Ishikawa (cell line): Measurements from ENCODE around the gene NPTX1.

Experiments used
- CREB1 ChIP-seq: IDR thresholded peaks from 2 replicates; pipeline ENCODE4 v1.6.1; 2012; ENCODE audit warnings: low read depth
- RAD21 ChIP-seq: IDR thresholded peaks from 2 replicates; pipeline ENCODE4 v1.6.1; 2012; ENCODE audit warnings: low read depth

DNA sequence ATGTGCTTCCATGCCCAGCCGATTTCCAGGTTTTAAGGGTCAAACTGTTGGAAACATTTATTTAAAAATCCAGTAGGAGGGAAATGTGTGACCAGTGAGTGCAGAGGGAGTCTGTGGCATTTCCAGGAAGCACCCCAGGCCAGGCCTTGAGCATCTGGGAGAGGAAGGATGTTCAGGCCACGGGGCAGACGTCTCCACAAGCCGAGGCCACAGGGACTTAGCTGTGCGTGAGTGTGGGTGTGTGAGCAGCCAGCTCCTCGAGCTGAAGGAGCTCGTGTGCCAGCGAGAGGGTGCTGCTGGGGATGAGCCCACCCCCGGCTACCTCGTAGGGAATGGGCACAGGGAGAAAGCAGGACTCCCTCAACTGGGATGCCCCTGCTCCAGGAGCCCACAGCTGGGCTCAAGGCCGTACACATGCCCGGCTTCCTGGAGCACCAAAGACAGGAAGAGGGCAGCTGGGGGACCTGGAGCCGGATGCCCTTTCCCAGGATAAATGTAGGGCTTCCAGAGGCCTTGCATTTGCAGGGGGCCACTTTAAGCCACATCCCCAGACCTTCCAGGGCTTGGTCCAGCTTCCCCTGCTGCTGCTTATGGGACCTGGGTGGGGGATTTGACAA is 12.5 kb downstream of the NPTX1 start:
- TF ChIP-seq RAD21: no peak
- no peak for TF ChIP-seq CREB1
